NCI-H446 treated with DMSO at 0.1 percent for 48 hours (cell line): ENCODE results near the gene FCER2.

Experiments
- DNase-seq: peaks from one replicate; lab custom pipeline; 2025; lab: John Stamatoyannopoulos, UW

The FCER2 gene

GRCh38 chr19:7699417-7700401, 2.2 kb downstream of the FCER2 start:
- DNase-seq = no peak

- DNase-seq = no peak
Observed at GRCh38 chr19:7699003-7699402, 2.9 kb downstream of the FCER2 start.

- no peak for DNase-seq
Observed at GRCh38 chr19:7698583-7698982, 3.3 kb downstream of the FCER2 start.

GRCh38 chr19:7697721-7698287, 4.1 kb downstream of the FCER2 start:
- DNase-seq = no peak

- DNase-seq = no peak
Observed at GRCh38 chr19:7694499-7694898, 7.4 kb downstream of the FCER2 start.

GRCh38 chr19:7692417-7693088, 9.4 kb downstream of the FCER2 start:
- DNase-seq = no peak

- DNase-seq = no peak
Observed at GRCh38 chr19:7691497-7691896, 10.4 kb downstream of the FCER2 start.

- no peak for DNase-seq
Observed at GRCh38 chr19:7690779-7691258, 11.1 kb downstream of the FCER2 start.

GRCh38 chr19:7689165-7689564, 12.8 kb downstream of the FCER2 start:
- DNase-seq = no peak

- DNase-seq = no peak
Observed at GRCh38 chr19:7687177-7687576, 14.8 kb downstream of the FCER2 start.

- no peak for DNase-seq
Observed at GRCh38 chr19:7685546-7686445, 16.1 kb downstream of the FCER2 start.

- DNase-seq = no peak
Observed at GRCh38 chr19:7682175-7682855, 19.6 kb downstream of the FCER2 start.

GRCh38 chr19:7681340-7682174, 20.4 kb downstream of the FCER2 start:
- no peak for DNase-seq

GRCh38 chr19:7680606-7681339, 21.2 kb downstream of the FCER2 start, which contains the start of gene TRAPPC5:
TRAPPC5 (plus strand) TSS chr19:7680833; CDS start chr19:7682254, 1,421 bp downstream.
- peak; percentile 60 for DNase-seq

- DNase-seq = no peak
Observed at GRCh38 chr19:7679771-7680605, 21.9 kb downstream of the FCER2 start.

GRCh38 chr19:7678971-7679751, 22.8 kb downstream of the FCER2 start:
- no peak for DNase-seq

- no peak for DNase-seq
Observed at GRCh38 chr19:7677669-7678311, 24.1 kb downstream of the FCER2 start.
